ENCODE results near the gene TLE2. TPM values are rescaled to one million over a fixed set of nuclear protein-coding genes. Genes with fewer than 3 reads are reported as not detected.

Gene TLE2
- total and polyA plus RNA-seq, 2 of the 4 experiments (the other 2 are of a cell fraction), result under 0.01 to 0.41 TPM

DNA sequence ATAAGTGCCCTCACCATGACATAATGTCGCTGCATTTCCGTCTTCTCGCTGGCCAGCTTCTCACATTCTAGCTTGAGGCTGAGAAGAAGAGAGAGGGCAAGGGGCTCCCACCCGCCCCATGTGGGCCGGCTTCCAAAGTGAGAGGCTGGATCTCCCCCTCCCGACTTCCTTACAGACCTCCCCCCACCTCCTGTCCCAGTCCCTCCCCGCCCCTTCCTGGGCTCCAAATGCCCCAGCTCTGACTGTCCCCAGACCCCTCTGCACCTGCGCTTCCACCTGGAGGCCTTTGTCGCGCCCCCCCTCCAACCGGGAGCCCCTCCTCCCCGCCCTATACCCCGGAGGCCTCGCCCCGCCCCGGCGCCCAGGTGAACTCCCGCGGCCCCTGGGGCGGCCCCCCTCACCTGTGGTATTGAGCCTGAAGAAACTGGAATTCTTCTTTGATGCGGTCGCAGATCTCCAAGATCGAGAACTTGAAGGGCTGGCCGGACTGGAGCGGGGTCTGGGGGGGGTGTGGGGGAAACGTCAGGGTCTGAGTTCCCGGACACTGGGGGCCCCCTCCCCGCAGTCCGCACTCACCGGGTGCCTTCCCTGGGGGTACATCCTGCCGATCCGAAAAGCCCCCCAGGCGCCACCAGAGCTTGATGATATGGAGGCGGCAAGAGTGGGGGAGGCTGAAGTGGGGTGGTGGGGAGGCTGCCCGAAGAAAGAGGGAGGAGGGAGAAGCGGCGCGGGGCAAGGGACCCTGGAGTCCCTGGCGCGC, 595 bp downstream of the TLE2 start:
- H3K9me3 ChIP-seq (ENCODE audit: control insufficient read depth, insufficient read depth, low read length), result no peaks in the 10 kb centered on the region
- no peaks in the 10 kb centered on the region for H3K36me3 ChIP-seq (ENCODE audit: control insufficient read depth, insufficient read depth, low read length)
- H3K23ac ChIP-seq (ENCODE audit: low read depth, low read length), result no peak overlapping the region
- no peak overlapping the region for H2BK120ac ChIP-seq (ENCODE audit: low read depth, low read length)
- H2BK15ac ChIP-seq (ENCODE audit: low read depth, low read length), result no peak overlapping the region
- no peak overlapping the region for H3K56ac ChIP-seq (ENCODE audit: extremely low read depth, insufficient read depth, low read length)
- peak overlapping the region; percentile 39 for H3K4me3 ChIP-seq (ENCODE audit: insufficient read depth, low read depth, low read length)
- DNase-seq, result no peak
- ATAC-seq (ENCODE audit: low read depth), result peak; percentile 35
- H4K20me1 ChIP-seq (ENCODE audit: insufficient read depth, low read length), result no peaks in the 10 kb centered on the region
- H3K9me1 ChIP-seq (ENCODE audit: insufficient read depth, low read length), result no peaks in the 10 kb centered on the region
- no peak overlapping the region for H4K91ac ChIP-seq (ENCODE audit: insufficient read depth, low read depth, low read length)
- H3K4me2 ChIP-seq (ENCODE audit: low read depth, low read length), result peak overlapping the region; percentile 50
- H2AK5ac ChIP-seq (ENCODE audit: low read depth, low read length), result no peak overlapping the region
- in situ Hi-C loops (cut with MboI; ENCODE audit: low sequenced_read_pairs), result no loop called here
- intact Hi-C loops (cut with micrococcal nuclease), result no loop called here
- H4K5ac ChIP-seq (ENCODE audit: low read depth, low read length), result no peak overlapping the region
- no peak overlapping the region for H3K14ac ChIP-seq (replicated peaks; ENCODE audit: low read depth, low read length)
- H3K27ac ChIP-seq (ENCODE audit: insufficient read depth, low read length), result no peak overlapping the region
- no peak overlapping the region for H2AFZ ChIP-seq (replicated peaks; ENCODE audit: low read length, poor library complexity)
- BruUV-seq (replicated peaks), result no TSS peak
- H3K9ac ChIP-seq (ENCODE audit: low read depth, low read length), result no peak overlapping the region
- no peaks in the 10 kb centered on the region for H3K79me1 ChIP-seq (ENCODE audit: low read depth in 1 of 2, low read length in 2 of 2)
- CTCF ChIA-PET, result no interaction called here
- peaks cover 59% of the 10 kb centered on the region for H3K27me3 ChIP-seq (ENCODE audit: control insufficient read depth, insufficient read depth, low read length)
- no peak overlapping the region for H3K18ac ChIP-seq (ENCODE audit: low read depth, low read length)
- no peaks in the 10 kb centered on the region for H3K4me1 ChIP-seq (ENCODE audit: control insufficient read depth, insufficient read depth, low read length)
- no peak overlapping the region for H2AK9ac ChIP-seq (replicated peaks; ENCODE audit: low read depth, low read length, poor library complexity)
- H4K8ac ChIP-seq (ENCODE audit: low read depth in 2 of 2, low read length in 2 of 2), result no peak overlapping the region
- no peak overlapping the region for H2BK20ac ChIP-seq (ENCODE audit: low read depth, low read length)
- H3K4ac ChIP-seq (ENCODE audit: low read depth, low read length), result no peak overlapping the region
- dilution Hi-C loops (cut with HindIII; ENCODE audit: low sequenced_read_pairs, unreplicated experiment), result no loop called here
- TF ChIP-seq RCOR1 (IDR thresholded peaks at IDR 0.05; ENCODE audit: insufficient replicate concordance, low read length), result no peak
- TF ChIP-seq CHD1 (IDR thresholded peaks at IDR 0.05; ENCODE audit: low read depth, low read length), result no peak
- no peak for TF ChIP-seq MAFK (IDR thresholded peaks at IDR 0.05; ENCODE audit: low read depth, low read length)
- TF ChIP-seq, protein P1, sequence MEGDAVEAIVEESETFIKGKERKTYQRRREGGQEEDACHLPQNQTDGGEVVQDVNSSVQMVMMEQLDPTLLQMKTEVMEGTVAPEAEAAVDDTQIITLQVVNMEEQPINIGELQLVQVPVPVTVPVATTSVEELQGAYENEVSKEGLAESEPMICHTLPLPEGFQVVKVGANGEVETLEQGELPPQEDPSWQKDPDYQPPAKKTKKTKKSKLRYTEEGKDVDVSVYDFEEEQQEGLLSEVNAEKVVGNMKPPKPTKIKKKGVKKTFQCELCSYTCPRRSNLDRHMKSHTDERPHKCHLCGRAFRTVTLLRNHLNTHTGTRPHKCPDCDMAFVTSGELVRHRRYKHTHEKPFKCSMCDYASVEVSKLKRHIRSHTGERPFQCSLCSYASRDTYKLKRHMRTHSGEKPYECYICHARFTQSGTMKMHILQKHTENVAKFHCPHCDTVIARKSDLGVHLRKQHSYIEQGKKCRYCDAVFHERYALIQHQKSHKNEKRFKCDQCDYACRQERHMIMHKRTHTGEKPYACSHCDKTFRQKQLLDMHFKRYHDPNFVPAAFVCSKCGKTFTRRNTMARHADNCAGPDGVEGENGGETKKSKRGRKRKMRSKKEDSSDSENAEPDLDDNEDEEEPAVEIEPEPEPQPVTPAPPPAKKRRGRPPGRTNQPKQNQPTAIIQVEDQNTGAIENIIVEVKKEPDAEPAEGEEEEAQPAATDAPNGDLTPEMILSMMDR (conservative IDR thresholded peaks at IDR 0.05; ENCODE audit: low read depth, low read length), result no peak
- TF ChIP-seq RAD21 (IDR thresholded peaks at IDR 0.05; ENCODE audit: low read length), result no peak
- TF ChIP-seq, protein P2, sequence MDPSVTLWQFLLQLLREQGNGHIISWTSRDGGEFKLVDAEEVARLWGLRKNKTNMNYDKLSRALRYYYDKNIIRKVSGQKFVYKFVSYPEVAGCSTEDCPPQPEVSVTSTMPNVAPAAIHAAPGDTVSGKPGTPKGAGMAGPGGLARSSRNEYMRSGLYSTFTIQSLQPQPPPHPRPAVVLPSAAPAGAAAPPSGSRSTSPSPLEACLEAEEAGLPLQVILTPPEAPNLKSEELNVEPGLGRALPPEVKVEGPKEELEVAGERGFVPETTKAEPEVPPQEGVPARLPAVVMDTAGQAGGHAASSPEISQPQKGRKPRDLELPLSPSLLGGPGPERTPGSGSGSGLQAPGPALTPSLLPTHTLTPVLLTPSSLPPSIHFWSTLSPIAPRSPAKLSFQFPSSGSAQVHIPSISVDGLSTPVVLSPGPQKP (IDR thresholded peaks at IDR 0.05; ENCODE audit: borderline replicate concordance, low read depth, low read length), result no peak
- TF ChIP-seq MXI1 (IDR thresholded peaks at IDR 0.05; ENCODE audit: borderline replicate concordance, low read depth, low read length), result no peak
- TF ChIP-seq POLR2A (IDR thresholded peaks at IDR 0.05; ENCODE audit: low read depth, low read length), result no peak
- TF ChIP-seq RFX5 (IDR thresholded peaks at IDR 0.05; ENCODE audit: low read depth, low read length), result no peak
- TF ChIP-seq FOS (IDR thresholded peaks at IDR 0.05; ENCODE audit: low read depth, low read length), result no peak
- TF ChIP-seq, protein P3, sequence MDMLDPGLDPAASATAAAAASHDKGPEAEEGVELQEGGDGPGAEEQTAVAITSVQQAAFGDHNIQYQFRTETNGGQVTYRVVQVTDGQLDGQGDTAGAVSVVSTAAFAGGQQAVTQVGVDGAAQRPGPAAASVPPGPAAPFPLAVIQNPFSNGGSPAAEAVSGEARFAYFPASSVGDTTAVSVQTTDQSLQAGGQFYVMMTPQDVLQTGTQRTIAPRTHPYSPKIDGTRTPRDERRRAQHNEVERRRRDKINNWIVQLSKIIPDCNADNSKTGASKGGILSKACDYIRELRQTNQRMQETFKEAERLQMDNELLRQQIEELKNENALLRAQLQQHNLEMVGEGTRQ (IDR thresholded peaks at IDR 0.05; ENCODE audit: low read depth, low read length), result no peak
- TF ChIP-seq NFE2L2 (IDR thresholded peaks at IDR 0.05; ENCODE audit: low read depth, low read length), result no peak
- TF ChIP-seq MAZ (IDR thresholded peaks at IDR 0.05; ENCODE audit: borderline replicate concordance, low read depth, low read length), result no peak
- TF ChIP-seq CEBPB (IDR thresholded peaks at IDR 0.05; ENCODE audit: low read depth, low read length), result no peak
- no peak for TF ChIP-seq SMC3 (IDR thresholded peaks at IDR 0.05; ENCODE audit: low read depth, low read length)
- POLR2A ChIA-PET (ENCODE audit: unreplicated experiment), result interaction anchor here (0.6 kb wide), 1 partner anchor 9 kb away, joined by 3 read pairs; no protein-coding TSS in a partner anchor
- WGBS, 2 experiments (ENCODE audit: extremely low coverage in 2 of 2, insufficient read length in 1 of 2), result no CpG with 5 or more reads among the region's 40 CpGs
- no peak overlapping the region for H2BK5ac ChIP-seq (ENCODE audit: low read depth, low read length, poor library complexity, severe bottlenecking)
